Measurements from ENCODE around the gene PTPRG.

GRCh38 chr3:62201438-62202035 is 640.2 kb downstream of the PTPRG start:
- TF ChIP-seq CTCF (conservative IDR thresholded peaks at IDR 0.05; ENCODE audit: low read depth, low read length) = peak; percentile 53
- no peak for TF ChIP-seq EZH2 (IDR thresholded peaks at IDR 0.05; ENCODE audit: borderline replicate concordance, low read depth, low read length, poor library complexity, severe bottlenecking)
